22Rv1 (cell line): ENCODE data around the gene NLRC5.

Experiments used
- H3K27ac ChIP-seq: fragments of 450-650 bp; 2 replicates; pipeline ENCODE4 v1.5.1; 2017
- ZFX ChIP-seq: fragments of 450-650 bp; IDR thresholded peaks from 2 replicates; pipeline ENCODE4 v1.6.1; 2017; ENCODE audit warnings: antibody characterized with exemption, borderline replicate concordance
- TF ChIP-seq, protein P1 (sequence below): fragments of 450-650 bp; IDR thresholded peaks from 2 replicates; pipeline ENCODE4 v1.5.1; 2017; ENCODE audit warnings: mild to moderate bottlenecking

Gene NLRC5

DNA sequence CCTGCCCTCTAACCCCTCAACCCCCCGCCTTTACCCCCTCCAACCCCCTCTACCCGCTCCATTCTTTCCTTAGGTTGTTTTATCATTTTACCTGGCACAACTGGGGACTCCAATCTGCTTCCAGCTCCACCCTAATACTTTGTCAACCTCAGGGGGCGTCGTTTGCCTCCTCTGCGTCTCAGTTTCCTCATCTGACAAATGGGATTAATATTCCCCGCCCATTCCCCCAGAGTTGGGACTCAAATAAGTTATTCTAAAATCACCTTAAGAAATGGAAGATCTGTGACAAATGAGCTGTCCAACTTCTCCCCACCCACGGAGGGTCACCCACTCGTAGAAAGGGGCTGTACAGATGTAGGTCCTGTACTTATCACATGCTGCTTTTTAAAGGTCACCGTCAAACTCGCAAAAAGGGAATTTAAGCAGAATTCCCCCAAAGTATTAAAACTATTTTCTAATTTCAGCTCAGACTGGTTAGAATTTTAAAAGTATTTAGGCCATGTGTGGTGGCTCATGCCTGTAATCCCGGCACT, 62.4 kb downstream of the NLRC5 start:
- no peak for TF ChIP-seq ZFX
- TF ChIP-seq, protein P1, sequence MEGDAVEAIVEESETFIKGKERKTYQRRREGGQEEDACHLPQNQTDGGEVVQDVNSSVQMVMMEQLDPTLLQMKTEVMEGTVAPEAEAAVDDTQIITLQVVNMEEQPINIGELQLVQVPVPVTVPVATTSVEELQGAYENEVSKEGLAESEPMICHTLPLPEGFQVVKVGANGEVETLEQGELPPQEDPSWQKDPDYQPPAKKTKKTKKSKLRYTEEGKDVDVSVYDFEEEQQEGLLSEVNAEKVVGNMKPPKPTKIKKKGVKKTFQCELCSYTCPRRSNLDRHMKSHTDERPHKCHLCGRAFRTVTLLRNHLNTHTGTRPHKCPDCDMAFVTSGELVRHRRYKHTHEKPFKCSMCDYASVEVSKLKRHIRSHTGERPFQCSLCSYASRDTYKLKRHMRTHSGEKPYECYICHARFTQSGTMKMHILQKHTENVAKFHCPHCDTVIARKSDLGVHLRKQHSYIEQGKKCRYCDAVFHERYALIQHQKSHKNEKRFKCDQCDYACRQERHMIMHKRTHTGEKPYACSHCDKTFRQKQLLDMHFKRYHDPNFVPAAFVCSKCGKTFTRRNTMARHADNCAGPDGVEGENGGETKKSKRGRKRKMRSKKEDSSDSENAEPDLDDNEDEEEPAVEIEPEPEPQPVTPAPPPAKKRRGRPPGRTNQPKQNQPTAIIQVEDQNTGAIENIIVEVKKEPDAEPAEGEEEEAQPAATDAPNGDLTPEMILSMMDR, result no peak

DNA sequence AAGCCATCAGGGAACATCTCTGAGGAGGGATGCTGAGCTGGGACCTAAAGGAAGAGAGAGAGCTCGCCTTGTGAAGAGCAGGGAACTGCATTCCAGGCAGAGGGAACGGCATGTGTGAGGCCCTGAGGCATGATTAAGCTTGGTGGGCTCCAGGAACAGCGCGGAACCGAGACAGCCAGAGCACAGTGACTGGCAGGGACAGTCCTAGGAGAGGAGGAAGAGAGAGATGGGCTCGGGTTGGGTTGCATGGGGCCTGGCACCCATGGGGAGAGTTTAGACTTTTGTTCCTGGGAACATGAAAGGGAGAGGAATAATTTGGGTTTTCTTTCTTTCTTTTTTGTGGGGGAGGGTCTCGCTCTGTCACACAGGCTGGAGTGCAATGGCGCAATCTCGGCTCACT, 63.8 kb downstream of the NLRC5 start:
- no peak overlapping the region for H3K27ac ChIP-seq
- TF ChIP-seq ZFX, result no peak
- TF ChIP-seq, protein P1, result no peak

More for the DNA sequence above, 62.4 kb downstream of the NLRC5 start:
- H3K27ac ChIP-seq, result no peak overlapping the region

DNA sequence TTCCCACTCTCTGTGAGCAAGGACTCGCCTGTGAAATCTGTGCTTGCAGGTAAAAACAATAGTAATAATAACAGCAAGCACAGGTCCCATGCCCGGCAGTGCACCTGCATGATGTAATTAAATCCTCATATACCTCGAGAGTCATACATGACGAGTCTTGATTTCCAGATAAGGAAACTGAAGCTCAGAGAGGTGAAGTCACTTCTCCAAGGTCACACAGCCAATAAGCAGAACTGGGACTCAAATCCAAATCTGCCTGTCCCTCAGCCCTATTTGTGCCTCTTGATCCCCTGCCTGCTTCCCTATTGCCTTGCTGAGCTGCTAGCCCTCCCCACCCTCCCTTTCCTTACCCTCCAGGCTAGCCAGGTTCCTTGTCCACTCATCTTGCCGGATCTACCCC, 65.0 kb downstream of the NLRC5 start:
- no peak overlapping the region for H3K27ac ChIP-seq
- TF ChIP-seq ZFX, result no peak
- TF ChIP-seq, protein P1, result no peak

DNA sequence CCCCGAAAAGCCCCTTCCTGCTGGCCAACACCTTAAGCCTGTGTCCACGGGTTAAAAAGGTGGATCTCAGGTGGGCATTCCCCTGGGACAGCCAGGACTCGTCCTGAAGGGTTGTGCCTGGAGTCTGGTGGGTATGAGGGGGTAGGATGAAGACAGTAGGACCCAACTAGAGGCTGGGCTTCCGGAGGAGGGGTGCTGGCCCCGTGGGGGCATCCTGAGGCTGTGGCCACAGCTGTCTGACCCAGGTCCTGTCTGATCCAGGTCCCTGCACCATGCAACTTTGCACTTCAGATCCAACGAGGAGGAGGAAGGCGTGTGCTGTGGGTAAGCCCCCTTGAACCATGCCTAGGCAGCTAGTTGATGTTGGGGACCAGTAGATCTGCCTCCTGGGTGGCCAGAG, 65.4 kb downstream of the NLRC5 start:
- H3K27ac ChIP-seq, result no peak overlapping the region
- TF ChIP-seq, protein P1, result no peak
- TF ChIP-seq ZFX, result no peak

DNA sequence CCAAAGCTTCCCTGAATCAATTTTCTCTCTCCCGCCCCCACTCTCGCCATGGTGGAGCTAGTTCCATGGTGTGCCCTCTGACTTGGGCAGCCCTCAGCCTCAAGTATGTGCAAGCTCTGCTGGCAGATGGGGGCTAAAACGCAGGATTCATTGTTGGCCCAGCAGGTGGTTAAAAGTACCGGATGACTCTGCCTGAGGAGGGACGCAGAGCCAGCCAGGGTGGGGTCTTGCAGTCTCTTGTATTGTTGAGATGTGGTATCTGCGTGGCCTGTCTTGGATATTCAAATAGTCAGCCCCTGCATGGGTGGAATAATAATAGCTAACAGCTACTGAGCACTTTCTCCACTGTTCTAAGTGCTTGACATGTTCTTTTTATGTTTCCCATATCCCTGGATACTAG, 66.3 kb downstream of the NLRC5 start:
- H3K27ac ChIP-seq, result no peak overlapping the region
- TF ChIP-seq, protein P1, result no peak
- no peak for TF ChIP-seq ZFX

DNA sequence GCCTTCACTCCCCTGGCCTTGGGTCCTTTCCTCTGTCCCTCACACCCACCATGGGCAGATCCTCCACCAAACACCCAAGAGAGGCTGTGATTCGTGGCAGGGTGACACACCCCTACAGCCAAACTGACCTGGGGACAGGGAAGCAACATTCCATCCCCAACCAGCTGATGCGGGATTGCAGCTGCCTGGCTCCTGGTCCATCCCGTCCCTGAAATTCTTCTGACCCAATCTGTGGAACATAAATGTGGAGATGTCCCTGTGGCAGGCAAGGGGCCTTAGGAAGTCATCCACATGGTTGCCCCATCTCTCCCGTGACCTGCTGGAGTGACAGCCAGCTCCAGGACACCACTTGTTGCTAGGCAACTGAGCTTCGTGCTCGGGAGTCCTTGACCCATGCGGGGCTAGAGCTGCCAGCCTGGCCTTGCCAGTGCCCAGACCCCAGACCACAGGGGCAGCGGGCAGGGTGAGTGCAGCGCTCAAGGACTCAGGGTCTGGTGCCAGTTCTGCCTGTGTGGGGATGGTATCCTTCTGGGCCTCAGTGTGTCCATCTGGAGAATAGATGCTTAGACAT, 69.0 kb downstream of the NLRC5 start:
- TF ChIP-seq, protein P1, result no peak
- no peak for TF ChIP-seq ZFX
- H3K27ac ChIP-seq, result no peak overlapping the region

- H3K27ac ChIP-seq, result no peak overlapping the region
- TF ChIP-seq ZFX, result no peak
- TF ChIP-seq, protein P1, result no peak
Observed at GRCh38 chr16:57060323-57061083, 71.1 kb downstream of the NLRC5 start.
